NCI-H446 (cell line): ENCODE data around the gene KPNA4.

Source experiments
- DNase-seq, 2 experiments: peaks; one replicate each; lab custom pipeline; 2025; lab: John Stamatoyannopoulos, UW

Gene KPNA4

GRCh38 chr3:160449636-160450598, 115.5 kb downstream of the KPNA4 start, which contains the start of gene TRIM59:
Gene TRIM59 (minus strand): TSS chr3:160449786. CDS start chr3:160439183, 10,603 bp downstream.
- no peak for DNase-seq

- DNase-seq: no peak
Measured at GRCh38 chr3:160448845-160449635, 116.3 kb downstream of the KPNA4 start.

- no peak for DNase-seq
Measured at GRCh38 chr3:160447544-160447943, 117.8 kb downstream of the KPNA4 start.

- no peak for DNase-seq
Measured at GRCh38 chr3:160446522-160447056, 118.8 kb downstream of the KPNA4 start.

GRCh38 chr3:160445854-160446253, 119.5 kb downstream of the KPNA4 start:
- DNase-seq: no peak
